Pons (tissue), 1 donor: ENCODE measurements around the gene MAG.

Experiments used
- DNase-seq: peaks from one replicate; pipeline ENCODE4 v3.0.0-alpha.2; 2016; ENCODE audit warnings: low spot score

Gene MAG

DNA sequence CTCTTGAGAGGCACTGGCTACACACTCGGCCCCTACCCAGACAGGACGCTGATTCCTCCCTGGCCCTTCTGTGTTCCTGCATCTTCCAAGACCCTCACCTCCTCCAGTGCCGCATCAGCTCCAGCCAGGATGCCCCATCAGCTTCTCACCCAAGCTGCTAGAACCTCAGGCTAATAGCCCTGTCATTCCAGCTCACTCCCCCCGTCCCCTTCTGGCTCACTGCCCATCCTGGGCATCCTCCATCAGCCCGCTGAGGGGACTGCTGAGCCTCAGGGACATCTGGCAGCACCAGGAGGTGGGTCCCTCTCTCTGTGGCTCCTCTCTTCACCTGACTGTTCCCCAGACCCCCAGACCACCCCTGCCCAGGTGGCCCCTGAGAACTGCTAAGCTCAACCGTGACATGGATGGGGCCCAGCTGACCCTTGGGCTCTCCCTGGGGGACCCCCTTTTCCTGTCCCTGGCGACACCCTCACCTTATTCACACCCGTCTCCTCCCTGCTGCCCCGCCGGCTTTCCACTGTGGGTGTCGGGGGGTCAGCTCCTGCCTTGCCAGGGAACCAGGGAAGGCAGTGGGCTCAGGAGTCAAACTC is 71.1 kb downstream of the MAG start:
- DNase-seq, result no peak
